SK-N-SH treated with all-trans-retinoic acid at 6 μM for 48 hours (cell line): ENCODE measurements around the gene CD200.

Experiments used
- ATAC-seq: fragments of 200-7000 bp; cut with Tn5 transposase; 3 replicates; pipeline ENCODE4 v1.9.1; 2020; ENCODE audit warnings: mild to moderate bottlenecking, moderate library complexity
- ARNTL ChIP-seq: fragments of 450-650 bp; formaldehyde crosslinking; IDR thresholded peaks from 2 replicates; pipeline ENCODE4 v1.5.0; 2020; ENCODE audit warnings: low read depth, mild to moderate bottlenecking, moderate library complexity, borderline replicate concordance
- BACH2 ChIP-seq: fragments of 250-450 bp; sonication (Bioruptor Pico); IDR thresholded peaks from 2 replicates; pipeline ENCODE4 v1.9.0; 2021; ENCODE audit warnings: mild to moderate bottlenecking, borderline replicate concordance
- CSDC2 ChIP-seq: fragments of 250-450 bp; sonication (Bioruptor Pico); IDR thresholded peaks from 2 replicates; pipeline ENCODE4 v1.5.0; 2020; ENCODE audit warnings: mild to moderate bottlenecking, moderate library complexity
- ESRRG ChIP-seq: fragments of 250-450 bp; sonication (Bioruptor Pico); IDR thresholded peaks from 2 replicates; pipeline ENCODE4 v1.6.1; 2021; ENCODE audit warnings: mild to moderate bottlenecking
- GLIS3 ChIP-seq: fragments of 250-450 bp; sonication (Bioruptor Pico); IDR thresholded peaks from 2 replicates; pipeline ENCODE4 v1.5.0; 2020; ENCODE audit warnings: mild to moderate bottlenecking, moderate library complexity
- ISL1 ChIP-seq: fragments of 250-450 bp; sonication (Bioruptor Pico); IDR thresholded peaks from 2 replicates; pipeline ENCODE4 v2.1.2; 2022; ENCODE audit warnings: mild to moderate bottlenecking, moderate library complexity
- OSR1 ChIP-seq: fragments of 250-450 bp; sonication (Bioruptor Pico); IDR thresholded peaks from 2 replicates; pipeline ENCODE4 v1.8.0; 2022; ENCODE audit warnings: moderate library complexity, mild to moderate bottlenecking, inconsistent platforms
- PPARA ChIP-seq: fragments of 250-450 bp; sonication (Bioruptor Pico); IDR thresholded peaks from 2 replicates; pipeline ENCODE4 v1.5.0; 2020; ENCODE audit warnings: mild to moderate bottlenecking, borderline replicate concordance
- TCF4 ChIP-seq: fragments of 250-450 bp; sonication (Bioruptor Pico); IDR thresholded peaks from 2 replicates; pipeline ENCODE4 v1.8.0; 2021; ENCODE audit warnings: mild to moderate bottlenecking, moderate library complexity, borderline replicate concordance
- TOX ChIP-seq: fragments of 250-450 bp; sonication (Bioruptor Pico); IDR thresholded peaks from 2 replicates; pipeline ENCODE4 v1.8.0; 2021; ENCODE audit warnings: mild to moderate bottlenecking, moderate library complexity, borderline replicate concordance
- ZC3H10 ChIP-seq: fragments of 250-450 bp; sonication (Bioruptor Pico); IDR thresholded peaks from 2 replicates; pipeline ENCODE4 v1.5.1; 2021; ENCODE audit warnings: mild to moderate bottlenecking, moderate library complexity
- ZFP3 ChIP-seq: fragments of 250-450 bp; sonication (Bioruptor Pico); IDR thresholded peaks from 2 replicates; pipeline ENCODE4 v1.5.0; 2020; ENCODE audit warnings: mild to moderate bottlenecking, moderate library complexity
- ZFP30 ChIP-seq: fragments of 450-650 bp; formaldehyde crosslinking; IDR thresholded peaks from 2 replicates; pipeline ENCODE4 v1.5.0; 2022; ENCODE audit warnings: mild to moderate bottlenecking, moderate library complexity
- ZNF565 ChIP-seq: fragments of 450-650 bp; formaldehyde crosslinking; conservative IDR thresholded peaks from 2 replicates; pipeline ENCODE4 v1.5.0; 2020; ENCODE audit warnings: low read depth, mild to moderate bottlenecking, moderate library complexity
- ZNF70 ChIP-seq: fragments of 450-650 bp; formaldehyde crosslinking; IDR thresholded peaks from 2 replicates; pipeline ENCODE4 v1.5.0; 2020; ENCODE audit warnings: mild to moderate bottlenecking, moderate library complexity
- ZNF8 ChIP-seq: fragments of 450-650 bp; formaldehyde crosslinking; IDR thresholded peaks from 2 replicates; pipeline ENCODE4 v1.5.0; 2020; ENCODE audit warnings: mild to moderate bottlenecking, moderate library complexity
- TF ChIP-seq, protein P1 (sequence below): fragments of 250-450 bp; sonication (Bioruptor Pico); IDR thresholded peaks from 2 replicates; pipeline ENCODE4 v1.5.1; 2020; ENCODE audit warnings: low read depth, mild to moderate bottlenecking, moderate library complexity
- TF ChIP-seq, protein P2 (sequence below): fragments of 250-450 bp; sonication (Bioruptor Pico); IDR thresholded peaks from 2 replicates; pipeline ENCODE4 v1.8.0; 2020; ENCODE audit warnings: mild to moderate bottlenecking, moderate library complexity, borderline replicate concordance
- TF ChIP-seq, protein P3 (sequence below): fragments of 250-450 bp; sonication (Bioruptor Pico); IDR thresholded peaks from 2 replicates; pipeline ENCODE4 v1.5.1; 2021; ENCODE audit warnings: mild to moderate bottlenecking, moderate library complexity

Gene CD200

DNA sequence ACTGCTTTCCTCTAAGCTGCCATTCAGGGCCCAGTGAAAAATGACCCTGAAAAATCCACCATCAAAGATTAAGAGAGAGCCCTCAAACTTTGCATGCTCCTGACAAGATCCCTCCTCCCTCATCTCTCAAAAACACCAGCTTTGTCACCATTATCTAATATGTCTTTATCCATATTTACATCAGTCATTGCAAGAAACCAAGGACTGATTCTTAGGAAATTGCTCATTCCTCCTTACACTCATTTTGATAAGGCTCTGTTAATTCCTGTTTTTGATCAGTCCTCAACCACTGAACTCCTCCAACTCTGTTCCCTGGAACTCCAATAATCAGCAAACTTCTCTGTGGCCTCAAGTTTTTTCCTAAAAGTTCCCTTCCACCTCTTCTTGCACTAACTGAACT, 51.8 kb downstream of the CD200 start:
- ATAC-seq, result no peak
- TF ChIP-seq, protein P1, sequence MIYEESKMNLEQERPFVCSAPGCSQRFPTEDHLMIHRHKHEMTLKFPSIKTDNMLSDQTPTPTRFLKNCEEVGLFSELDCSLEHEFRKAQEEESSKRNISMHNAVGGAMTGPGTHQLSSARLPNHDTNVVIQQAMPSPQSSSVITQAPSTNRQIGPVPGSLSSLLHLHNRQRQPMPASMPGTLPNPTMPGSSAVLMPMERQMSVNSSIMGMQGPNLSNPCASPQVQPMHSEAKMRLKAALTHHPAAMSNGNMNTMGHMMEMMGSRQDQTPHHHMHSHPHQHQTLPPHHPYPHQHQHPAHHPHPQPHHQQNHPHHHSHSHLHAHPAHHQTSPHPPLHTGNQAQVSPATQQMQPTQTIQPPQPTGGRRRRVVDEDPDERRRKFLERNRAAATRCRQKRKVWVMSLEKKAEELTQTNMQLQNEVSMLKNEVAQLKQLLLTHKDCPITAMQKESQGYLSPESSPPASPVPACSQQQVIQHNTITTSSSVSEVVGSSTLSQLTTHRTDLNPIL (CRISPR knock-in tag), result no peak
- TF ChIP-seq ZFP3 (CRISPR knock-in tag) (no peak), ARNTL (CRISPR knock-in tag) (no peak), ZNF70 (CRISPR knock-in tag) (no peak), CSDC2 (CRISPR knock-in tag) (no peak), ZNF565 (no peak), PPARA (CRISPR knock-in tag) (no peak), TCF4 (CRISPR knock-in tag) (no peak)
- TF ChIP-seq, protein P2, sequence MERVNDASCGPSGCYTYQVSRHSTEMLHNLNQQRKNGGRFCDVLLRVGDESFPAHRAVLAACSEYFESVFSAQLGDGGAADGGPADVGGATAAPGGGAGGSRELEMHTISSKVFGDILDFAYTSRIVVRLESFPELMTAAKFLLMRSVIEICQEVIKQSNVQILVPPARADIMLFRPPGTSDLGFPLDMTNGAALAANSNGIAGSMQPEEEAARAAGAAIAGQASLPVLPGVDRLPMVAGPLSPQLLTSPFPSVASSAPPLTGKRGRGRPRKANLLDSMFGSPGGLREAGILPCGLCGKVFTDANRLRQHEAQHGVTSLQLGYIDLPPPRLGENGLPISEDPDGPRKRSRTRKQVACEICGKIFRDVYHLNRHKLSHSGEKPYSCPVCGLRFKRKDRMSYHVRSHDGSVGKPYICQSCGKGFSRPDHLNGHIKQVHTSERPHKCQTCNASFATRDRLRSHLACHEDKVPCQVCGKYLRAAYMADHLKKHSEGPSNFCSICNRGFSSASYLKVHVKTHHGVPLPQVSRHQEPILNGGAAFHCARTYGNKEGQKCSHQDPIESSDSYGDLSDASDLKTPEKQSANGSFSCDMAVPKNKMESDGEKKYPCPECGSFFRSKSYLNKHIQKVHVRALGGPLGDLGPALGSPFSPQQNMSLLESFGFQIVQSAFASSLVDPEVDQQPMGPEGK, result no peak

DNA sequence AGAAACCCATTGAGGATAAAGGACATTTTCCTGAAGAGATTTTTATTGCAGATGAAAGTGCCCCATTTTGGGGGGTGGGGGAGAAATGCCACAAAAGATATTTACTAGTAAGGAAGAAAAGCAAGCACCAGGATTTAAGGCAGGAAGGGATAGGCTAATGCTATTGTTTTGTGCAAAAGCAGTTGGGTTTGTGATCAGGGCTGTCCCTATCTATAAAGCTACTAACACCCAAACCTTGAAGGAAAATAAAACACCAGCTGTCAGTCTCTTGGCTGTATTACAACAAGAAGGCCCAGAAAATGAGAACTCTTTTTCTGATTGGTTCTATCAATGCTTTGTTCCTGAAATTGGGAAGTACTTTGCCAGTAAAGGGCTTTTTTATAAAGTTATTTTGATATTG, 56.0 kb downstream of the CD200 start:
- ATAC-seq, result no peak
- TF ChIP-seq, protein P2, result no peak
- no peak for TF ChIP-seq BACH2 (CRISPR knock-in tag)
- no peak for TF ChIP-seq ZNF70 (CRISPR knock-in tag)
- no peak for TF ChIP-seq TOX (CRISPR knock-in tag)
- TF ChIP-seq PPARA (CRISPR knock-in tag), result no peak
- TF ChIP-seq ZC3H10, result no peak
- no peak for TF ChIP-seq ARNTL (CRISPR knock-in tag)
- no peak for TF ChIP-seq ISL1

DNA sequence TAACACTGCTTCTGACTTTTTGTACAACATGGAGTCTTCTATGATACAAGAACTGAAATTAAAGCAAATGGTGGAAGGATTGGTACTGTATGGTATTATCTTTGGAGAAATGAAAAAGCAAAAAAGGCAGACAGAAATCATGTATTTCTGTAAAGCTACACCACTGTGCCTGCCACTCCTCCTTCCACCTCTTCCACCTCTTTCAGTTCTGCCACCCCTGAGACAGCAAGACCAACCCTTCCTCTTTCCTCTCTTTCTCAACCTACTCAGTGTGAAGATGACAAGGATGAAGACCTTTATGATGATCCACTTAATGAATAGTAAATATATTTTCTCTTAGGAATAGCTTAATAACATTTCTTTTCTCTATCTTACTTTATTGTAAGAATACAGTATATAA, 57.0 kb downstream of the CD200 start:
- ATAC-seq, result no peak
- TF ChIP-seq CSDC2 (CRISPR knock-in tag), result no peak
- TF ChIP-seq TOX (CRISPR knock-in tag), result no peak
- TF ChIP-seq ZFP30 (CRISPR knock-in tag), result no peak
- no peak for TF ChIP-seq OSR1 (CRISPR knock-in tag)
- TF ChIP-seq, protein P3, sequence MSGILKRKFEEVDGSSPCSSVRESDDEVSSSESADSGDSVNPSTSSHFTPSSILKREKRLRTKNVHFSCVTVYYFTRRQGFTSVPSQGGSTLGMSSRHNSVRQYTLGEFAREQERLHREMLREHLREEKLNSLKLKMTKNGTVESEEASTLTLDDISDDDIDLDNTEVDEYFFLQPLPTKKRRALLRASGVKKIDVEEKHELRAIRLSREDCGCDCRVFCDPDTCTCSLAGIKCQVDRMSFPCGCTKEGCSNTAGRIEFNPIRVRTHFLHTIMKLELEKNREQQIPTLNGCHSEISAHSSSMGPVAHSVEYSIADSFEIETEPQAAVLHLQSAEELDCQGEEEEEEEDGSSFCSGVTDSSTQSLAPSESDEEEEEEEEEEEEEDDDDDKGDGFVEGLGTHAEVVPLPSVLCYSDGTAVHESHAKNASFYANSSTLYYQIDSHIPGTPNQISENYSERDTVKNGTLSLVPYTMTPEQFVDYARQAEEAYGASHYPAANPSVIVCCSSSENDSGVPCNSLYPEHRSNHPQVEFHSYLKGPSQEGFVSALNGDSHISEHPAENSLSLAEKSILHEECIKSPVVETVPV (CRISPR knock-in tag), result no peak
- TF ChIP-seq GLIS3, result no peak
- no peak for TF ChIP-seq ZNF565
- no peak for TF ChIP-seq ESRRG (CRISPR knock-in tag)
- TF ChIP-seq BACH2 (CRISPR knock-in tag), result no peak
- TF ChIP-seq ZC3H10, result no peak
- no peak for TF ChIP-seq ZNF8 (CRISPR knock-in tag)
- TF ChIP-seq ZNF70 (CRISPR knock-in tag), result no peak
- TF ChIP-seq, protein P1 (CRISPR knock-in tag), result no peak
- TF ChIP-seq, all 23 proteins: peak for 0

DNA sequence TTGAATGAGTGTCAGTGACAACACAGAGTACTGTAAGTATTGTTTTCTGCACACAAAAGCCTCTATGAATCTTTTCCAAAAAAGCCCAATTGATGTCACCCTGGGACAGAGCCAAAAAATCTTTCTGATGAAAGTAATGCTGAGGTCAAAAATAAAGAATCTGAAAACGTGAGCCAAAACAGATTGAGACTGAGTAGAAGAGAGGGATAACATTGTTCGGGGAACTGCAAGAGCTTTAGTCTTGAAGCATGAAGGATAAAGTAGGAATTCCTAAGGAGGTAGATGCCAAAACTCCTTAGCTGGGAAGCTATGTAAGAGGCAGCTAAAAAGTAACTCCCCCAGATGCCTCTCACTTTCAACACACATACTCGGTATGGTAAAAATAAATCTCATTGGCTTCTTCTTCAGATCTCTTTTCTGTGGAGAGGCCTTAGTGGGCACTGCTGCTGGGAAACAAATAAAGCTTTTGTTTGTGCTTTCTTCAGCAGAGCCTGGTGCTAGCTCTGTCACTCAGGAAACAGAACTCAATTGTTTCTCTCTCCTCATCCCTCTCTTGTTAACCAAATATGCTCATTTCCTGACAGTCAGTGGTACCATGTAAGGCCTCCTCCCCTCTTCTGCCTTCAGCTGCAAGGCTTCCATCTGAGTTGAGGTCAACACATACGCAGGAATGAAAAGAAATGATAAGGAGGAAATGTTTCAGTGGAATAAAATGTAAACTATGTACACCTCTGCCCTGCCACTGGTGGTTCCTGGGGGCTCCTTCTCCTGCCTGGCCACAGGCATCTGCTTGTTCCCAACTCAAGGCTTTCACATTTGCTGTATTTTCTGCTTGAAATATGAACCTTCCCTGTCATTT, 58.1 kb downstream of the CD200 start:
- peak; percentile 95 for ATAC-seq
- TF ChIP-seq ISL1 (peak; percentile 45), OSR1 (CRISPR knock-in tag) (no peak)
